ENCODE results near the gene AFM.
"Not testable (repeated sequence)": the region's sequence is repeated elsewhere in the genome, so short reads cannot be mapped to it uniquely, and the experiment has no call there.

The AFM gene

DNA sequence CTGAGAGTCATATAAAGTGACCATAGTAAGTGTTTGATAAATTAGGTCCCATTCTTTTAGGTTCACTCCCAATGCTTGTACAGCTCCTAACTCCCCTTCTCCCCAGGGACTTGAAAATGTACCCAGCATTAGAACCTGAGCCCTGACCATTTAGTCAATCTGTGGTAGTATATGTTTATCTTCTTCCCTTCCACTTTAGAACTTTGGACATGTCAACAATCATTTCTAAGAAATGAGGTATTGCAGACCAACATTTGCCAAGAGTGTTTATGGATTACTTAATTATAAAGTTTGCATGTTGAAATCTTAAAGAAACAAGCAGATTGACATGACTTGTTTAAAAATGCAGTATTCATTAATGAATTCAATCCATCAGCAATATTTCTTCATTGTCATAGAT lies 26.0 kb downstream of the AFM start:
- DNase-seq, result no peak

DNA sequence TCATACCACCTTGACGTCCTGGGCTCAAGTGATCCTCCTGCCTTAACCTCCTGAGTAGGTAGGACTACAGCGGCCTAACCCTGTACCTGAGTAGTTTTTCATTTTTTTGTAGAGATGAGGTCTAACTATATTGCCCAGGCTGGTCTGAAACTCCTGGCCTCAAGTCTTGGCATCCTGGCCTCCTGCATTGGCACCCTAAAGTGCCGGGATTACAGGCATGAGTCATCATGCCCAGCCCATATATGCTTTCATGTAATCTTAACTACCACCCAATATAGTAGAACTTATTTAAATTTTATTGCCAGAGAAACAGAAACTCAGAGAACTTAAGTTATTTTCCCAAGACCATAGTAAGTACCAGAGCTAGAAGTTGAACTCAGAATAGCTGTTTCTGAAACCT lies 27.1 kb downstream of the AFM start:
- no peak for DNase-seq

DNA sequence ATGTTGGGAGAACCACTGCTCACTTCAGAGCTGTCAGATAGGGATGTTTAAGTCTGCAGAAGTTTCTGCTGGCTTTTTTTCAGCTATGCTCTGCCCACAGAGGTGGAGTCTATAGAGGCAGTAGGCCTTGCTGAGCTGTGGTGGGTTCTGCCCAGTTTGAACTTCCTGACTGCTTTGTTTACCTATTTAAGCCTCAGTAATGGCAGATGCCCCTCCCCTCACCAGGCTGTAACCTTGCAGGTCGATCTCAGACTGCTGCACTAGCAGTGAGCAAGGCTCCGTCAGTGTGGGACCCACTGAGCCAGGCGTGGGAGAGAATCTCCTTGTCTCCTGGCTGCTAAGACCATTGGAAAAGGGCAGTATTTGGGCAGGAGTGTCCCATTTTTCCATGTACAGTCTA lies 36.8 kb downstream of the AFM start:
- no peak for DNase-seq

DNA sequence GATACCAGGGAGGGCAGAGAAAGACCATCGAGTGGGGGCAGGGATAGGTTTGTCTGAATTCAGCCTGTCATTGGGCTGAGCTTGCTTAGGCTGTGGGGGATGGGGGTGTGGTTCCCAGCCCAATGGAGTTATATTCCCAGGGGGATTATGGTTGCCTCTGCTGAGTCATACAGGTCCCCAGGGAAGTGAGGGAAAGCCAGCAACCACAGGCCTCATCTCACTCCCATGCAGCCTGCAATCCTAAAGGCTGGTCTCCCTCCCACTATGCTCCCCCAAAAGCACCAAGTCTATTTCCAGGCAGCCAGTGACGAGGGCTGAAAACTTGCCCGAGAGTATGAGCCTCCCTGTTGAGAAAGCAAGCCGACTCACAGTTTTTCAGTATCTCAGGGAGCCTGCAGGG lies 39.3 kb downstream of the AFM start:
- DNase-seq, result no peak

DNA sequence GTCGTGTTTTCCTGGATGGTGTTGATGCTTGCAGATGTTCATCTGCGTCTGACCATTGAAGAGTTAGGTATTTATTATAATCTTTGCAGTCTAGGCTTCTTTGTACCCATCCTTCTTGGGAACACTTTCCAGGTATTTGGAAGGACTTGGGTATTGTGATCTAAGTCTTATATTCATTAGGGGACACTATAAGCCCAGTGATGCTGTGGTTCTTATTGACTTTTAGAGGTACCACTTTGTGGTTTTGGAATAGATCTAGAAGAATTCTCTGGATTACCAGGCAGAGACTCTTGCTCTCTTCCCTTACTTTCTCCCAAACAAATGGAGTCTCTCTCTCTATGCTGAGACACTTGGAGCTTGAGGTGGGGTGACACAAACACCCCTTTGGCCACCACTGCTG lies 41.6 kb downstream of the AFM start:
- no peak for DNase-seq

DNA sequence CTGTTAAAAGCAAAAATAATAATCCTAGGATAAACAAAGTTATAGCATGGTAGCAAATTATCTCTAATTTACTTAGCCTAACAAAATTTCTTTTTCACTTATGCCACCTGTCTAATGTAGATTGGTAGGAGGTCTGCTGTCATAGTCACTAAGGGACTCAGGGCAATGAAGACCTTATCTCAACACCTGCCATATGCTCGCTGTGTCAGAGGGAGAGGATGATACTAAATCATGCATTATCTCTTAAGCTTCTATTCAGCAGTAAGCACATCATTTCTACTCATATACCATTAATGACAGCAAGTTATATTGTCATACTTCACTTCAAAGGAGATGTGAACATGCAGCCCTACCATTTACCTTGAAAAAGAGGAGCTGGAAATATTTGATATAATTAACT lies 44.1 kb downstream of the AFM start:
- no peak for DNase-seq

DNA sequence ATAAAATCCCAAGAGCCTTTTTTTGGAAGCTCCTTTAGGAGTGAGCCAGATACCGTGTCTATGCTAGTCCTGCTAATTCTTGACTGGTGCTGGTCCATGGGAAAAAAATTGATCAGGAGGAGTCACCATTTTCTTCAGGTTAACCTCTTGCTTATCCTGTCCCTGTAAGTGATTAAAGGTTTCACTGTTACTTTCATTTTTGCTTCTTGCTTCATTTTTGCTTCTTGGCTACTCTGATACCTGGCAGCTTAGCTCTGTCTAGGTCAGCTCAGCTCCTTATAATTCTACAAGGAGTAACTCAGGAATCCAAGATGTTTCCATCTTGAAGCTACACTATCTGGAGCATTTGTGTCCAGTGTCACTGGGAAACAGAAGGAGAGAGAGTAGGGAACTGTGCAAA lies 45.7 kb downstream of the AFM start:
- no peak for DNase-seq

DNA sequence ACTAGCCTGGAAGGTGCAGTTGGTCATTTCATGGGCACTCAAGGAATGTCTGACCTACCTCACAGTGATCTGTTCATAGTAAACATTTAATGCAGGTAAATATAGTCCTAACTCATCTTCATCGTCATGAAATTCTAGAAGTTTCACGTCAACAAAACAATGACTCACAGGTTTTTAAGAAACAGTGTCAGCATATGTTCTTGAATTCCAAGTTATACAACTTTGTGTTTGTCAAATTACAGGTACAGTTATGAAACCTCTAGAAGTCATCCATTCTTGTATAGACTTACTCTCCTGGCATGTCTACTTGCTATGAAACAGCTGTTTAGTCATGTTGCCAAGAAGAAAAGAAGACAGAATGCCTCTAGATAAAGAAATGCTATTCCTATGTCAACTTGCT lies 46.6 kb downstream of the AFM start:
- no peak for DNase-seq

DNA sequence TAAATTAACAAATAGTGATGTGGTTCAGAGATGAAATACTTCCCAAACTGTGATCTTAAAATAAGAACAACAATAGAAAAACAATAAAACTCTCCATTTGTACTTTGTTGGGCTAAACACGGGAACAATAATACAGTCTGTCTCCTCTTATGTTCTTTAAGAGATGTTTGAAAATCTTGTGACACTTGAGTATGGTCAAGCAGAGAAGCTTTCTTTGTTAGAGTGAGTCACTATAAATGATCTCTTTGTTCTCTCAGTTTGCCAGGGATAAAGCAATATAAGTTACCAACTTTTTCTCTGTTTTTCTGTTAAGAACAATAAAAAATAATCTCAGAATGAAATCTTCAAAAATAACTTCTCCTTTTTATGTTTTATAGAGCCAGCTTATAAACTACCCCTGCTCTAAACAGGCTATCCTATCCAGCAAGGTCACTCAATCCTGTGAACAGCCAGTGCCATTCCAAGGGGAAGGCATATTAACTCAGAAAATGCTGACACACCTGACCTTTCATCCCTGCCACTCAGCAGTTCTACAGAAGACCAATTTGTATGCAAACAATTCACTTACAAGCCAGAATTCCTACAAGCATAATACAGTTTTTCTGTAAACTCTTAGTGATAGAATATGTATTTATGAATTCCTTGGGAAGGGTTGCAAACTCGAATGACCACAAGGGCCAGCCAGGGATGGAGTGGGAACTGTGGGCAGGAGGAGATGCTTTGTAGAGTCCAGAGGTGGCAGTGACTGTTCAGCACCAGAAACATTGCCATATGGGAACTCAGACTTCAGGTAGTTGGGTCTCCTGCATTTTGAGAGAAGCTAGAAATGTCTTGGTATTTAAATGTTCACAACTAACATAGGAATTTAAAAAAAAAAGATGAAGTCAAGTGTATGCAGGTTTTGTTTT lies 52.2 kb downstream of the AFM start:
- DNase-seq, result no peak

DNA sequence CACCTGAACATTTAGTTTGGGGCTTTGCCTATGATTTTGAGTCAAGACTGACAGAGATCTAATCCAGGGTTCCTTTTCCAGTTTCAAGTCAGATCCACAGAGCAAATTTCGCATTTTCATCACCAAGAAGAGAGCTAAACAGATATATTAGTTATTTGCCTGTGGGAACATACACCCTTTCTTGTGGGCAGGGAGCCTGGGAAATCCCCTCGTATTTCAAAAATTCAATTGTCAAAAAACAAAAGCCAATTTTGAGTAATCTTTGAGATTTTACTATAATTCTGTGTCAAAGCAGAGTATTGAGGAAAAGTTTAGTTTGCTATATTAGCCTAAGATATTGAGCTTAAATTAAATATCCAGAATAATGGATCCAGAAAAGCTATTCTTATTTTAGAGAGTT lies 56.6 kb downstream of the AFM start:
- no peak for DNase-seq

DNA sequence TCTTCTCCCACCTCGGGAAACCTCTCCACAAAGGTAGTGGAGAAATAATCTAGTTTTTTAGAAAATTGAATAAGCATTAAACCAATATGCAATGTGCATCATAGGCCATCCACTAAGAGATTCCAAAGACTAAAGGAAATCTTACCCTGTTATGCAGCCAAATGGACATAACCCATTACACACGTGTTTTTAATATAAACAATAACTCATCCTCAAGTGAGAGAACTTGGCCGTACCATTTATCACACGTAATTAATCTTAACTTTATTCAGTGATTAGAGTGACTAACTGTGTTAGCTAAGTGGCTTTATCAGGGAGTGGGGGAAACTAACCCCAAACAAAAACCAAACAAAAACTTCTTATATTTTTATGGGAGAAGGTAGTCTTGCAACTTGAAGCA lies 57.8 kb downstream of the AFM start:
- no peak for DNase-seq

DNA sequence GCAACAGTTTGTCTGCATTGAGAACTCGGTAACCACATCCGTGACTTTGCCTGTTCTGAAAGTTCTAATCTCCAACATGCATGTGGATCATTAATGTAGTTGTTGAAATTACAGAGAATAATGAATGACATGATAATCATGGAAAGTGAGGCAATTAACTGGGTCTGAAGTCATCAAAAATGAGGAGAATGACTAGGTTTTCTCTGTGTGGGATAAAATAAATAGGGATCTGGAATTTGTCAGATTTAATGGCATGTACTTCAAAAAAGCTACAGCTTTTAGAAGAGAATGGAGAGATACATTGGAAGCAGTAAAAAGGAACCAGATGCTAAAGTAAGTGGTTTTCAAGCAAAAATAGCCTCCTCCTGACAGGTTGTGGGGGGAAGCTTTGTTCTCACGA lies 59.3 kb downstream of the AFM start:
- no peak for DNase-seq

DNA sequence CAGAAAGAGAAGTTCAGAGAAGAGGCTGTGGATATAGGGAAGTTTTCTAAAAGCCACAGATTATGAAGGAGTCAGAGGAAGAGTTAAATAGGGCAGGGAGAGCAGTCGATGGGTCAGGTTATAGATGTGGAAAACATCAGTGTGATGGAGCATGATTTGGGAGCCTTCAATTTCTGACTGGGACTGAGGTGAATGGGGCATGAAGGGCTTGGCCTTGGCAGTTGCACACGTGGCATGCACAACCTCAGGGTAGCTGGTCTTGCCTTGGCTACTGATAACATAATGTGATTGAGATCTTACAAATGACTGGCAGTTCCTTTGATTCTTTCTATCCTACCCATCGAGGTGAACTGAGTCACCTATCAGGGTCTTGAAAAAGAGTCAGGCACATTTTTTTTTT lies 59.7 kb downstream of the AFM start:
- DNase-seq, result no peak

DNA sequence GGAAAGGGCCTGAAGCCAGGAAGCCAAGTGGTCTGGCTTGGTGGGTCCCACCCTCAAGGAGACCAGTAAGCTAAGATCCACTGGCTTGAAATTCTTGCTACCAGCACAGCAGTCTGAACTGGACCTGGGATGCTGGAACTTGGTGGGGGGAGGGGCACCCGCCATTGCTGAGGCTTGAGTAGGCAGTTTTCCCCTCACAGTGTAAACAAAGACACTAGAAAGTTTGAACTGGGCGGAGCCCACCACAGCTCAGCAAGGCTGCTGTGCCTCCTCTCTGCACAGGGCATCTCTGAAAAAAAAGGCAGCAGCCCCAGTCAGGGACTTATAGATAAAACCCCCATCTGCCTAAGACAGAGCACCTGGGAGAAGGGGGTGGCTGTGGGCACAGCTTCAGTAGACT lies 63.1 kb downstream of the AFM start:
- DNase-seq, result no peak

DNA sequence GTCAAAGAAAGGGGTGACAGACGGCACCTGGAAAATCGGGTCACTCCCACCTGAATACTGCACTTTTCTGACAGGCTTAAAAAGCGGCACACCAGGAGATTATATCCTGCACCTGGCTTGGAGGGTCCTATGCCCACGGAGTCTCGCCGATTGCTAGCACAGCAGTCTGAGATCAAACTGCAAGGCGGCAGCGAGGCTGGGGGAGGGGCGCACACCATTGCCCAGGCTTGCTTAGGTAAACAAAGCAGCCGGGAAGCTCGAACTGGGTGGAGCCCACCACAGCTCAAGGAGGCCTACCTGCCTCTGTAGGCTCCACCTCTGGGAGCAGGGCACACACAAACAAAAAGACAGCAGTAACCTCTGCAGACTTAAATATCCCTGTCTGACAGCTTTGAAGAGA lies 69.3 kb downstream of the AFM start:
- not testable (repeated sequence) for DNase-seq
